Mesendoderm (in vitro differentiated cells): ENCODE data around the gene UBQLN3. TPM values are rescaled to one million over a fixed set of nuclear protein-coding genes. Genes with fewer than 3 reads are reported as not detected.

Source experiments
- DNase-seq: peaks from one replicate; pipeline ENCODE4 v3.0.0; 2013
- H2AK5ac ChIP-seq: 2 replicates; pipeline ENCODE4 v1.6.1; 2013; ENCODE audit warnings: low read length, inconsistent platforms
- H2BK120ac ChIP-seq: 2 replicates; pipeline ENCODE4 v1.6.1; 2013; ENCODE audit warnings: low read depth, mild to moderate bottlenecking, low read length, moderate library complexity, mixed read lengths
- H2BK15ac ChIP-seq: replicated peaks from 2 replicates; pipeline ENCODE4 v1.6.1; 2013; ENCODE audit warnings: low read depth, mild to moderate bottlenecking, moderate library complexity
- H2BK5ac ChIP-seq: 2 replicates; pipeline ENCODE4 v1.6.1; 2013; ENCODE audit warnings: low read length, inconsistent platforms
- H3K18ac ChIP-seq: 2 replicates; pipeline ENCODE4 v1.6.1; 2013; ENCODE audit warnings: mild to moderate bottlenecking, low read length, mixed read lengths
- H3K23ac ChIP-seq: one replicate; pipeline ENCODE4 v1.6.1; 2013; ENCODE audit warnings: low read length
- H3K27ac ChIP-seq: 2 replicates; pipeline ENCODE4 v1.5.1; 2013; ENCODE audit warnings: low read depth, mild to moderate bottlenecking, inconsistent platforms, low read length, moderate library complexity
- H3K27me3 ChIP-seq: 2 replicates; pipeline ENCODE4 v1.6.1; 2013; ENCODE audit warnings: low read length, control low read depth, mild to moderate bottlenecking, inconsistent platforms; ENCODE audit not compliant: insufficient read depth, poor library complexity
- H3K36me3 ChIP-seq: 2 replicates; pipeline ENCODE4 v1.6.1; 2013; ENCODE audit warnings: low read length, inconsistent platforms; ENCODE audit not compliant: control insufficient read depth, insufficient read depth
- H3K4ac ChIP-seq: one replicate; pipeline ENCODE4 v1.6.1; 2013; ENCODE audit warnings: low read depth, mild to moderate bottlenecking, low read length, moderate library complexity
- H3K4me1 ChIP-seq: 2 replicates; pipeline ENCODE4 v1.6.1; 2013; ENCODE audit warnings: low read depth, low read length, inconsistent platforms; ENCODE audit not compliant: control insufficient read depth
- H3K4me2 ChIP-seq: 2 replicates; pipeline ENCODE4 v1.6.1; 2013; ENCODE audit warnings: low read length
- H3K4me3 ChIP-seq: 2 replicates; pipeline ENCODE4 v1.5.1; 2013; ENCODE audit warnings: mild to moderate bottlenecking, low read length
- H3K56ac ChIP-seq: one replicate; pipeline ENCODE4 v1.6.1; 2013; ENCODE audit warnings: low read length
- H3K79me1 ChIP-seq: 2 replicates; pipeline ENCODE4 v1.6.1; 2013; ENCODE audit warnings: low read length, inconsistent platforms
- H3K79me2 ChIP-seq: 2 replicates; pipeline ENCODE4 v1.6.1; 2013; ENCODE audit warnings: mild to moderate bottlenecking, low read length; ENCODE audit not compliant: control insufficient read depth, insufficient read depth
- H3K9ac ChIP-seq: 2 replicates; pipeline ENCODE4 v1.6.1; 2013; ENCODE audit warnings: low read length, inconsistent platforms
- H4K5ac ChIP-seq: one replicate; pipeline ENCODE4 v1.6.1; 2013; ENCODE audit warnings: low read length
- H4K8ac ChIP-seq: one replicate; pipeline ENCODE4 v1.6.1; 2013; ENCODE audit warnings: low read depth, mild to moderate bottlenecking, control low read depth, low read length, moderate library complexity
- WGBS: extraction: QIAGEN DNeasy Blood & Tissue Kit; methylation state at CpG from one replicate; pipeline ENCODE4 v1.1.7; 2013; ENCODE audit warnings: low lambda C conversion rate, missing lambda C conversion rate; ENCODE audit not compliant: insufficient coverage; ENCODE audit errors: extremely low coverage; 5-methylcytosine and 5-hydroxymethylcytosine counted together
- polyA plus RNA-seq, 2 experiments: library from polyadenylated mRNA; stranded (reverse); fragments of 200-250 nt; gene quantifications; one replicate each; pipeline ENCODE4 v1.2.3, GENCODE V29; 2013

Gene UBQLN3
- not detected for polyA plus RNA-seq (2013, experiment 1 of 2)
- not detected for polyA plus RNA-seq (2013, experiment 2 of 2)

- H3K27me3 ChIP-seq: no peaks in the 10 kb centered on the region
- H3K23ac ChIP-seq: no peak within 1 kb of the TSS
- H3K4me2 ChIP-seq: no peak within 1 kb of the TSS
- H3K36me3 ChIP-seq: no peaks in the 10 kb centered on the region
- H3K4me1 ChIP-seq: no peaks in the 10 kb centered on the region
- H2BK5ac ChIP-seq: no peak within 1 kb of the TSS
- no peaks in the 10 kb centered on the region for H3K79me1 ChIP-seq
- no peak within 1 kb of the TSS for H2AK5ac ChIP-seq
- no peak within 1 kb of the TSS for H4K5ac ChIP-seq
- no peak within 1 kb of the TSS for H3K18ac ChIP-seq
- no peak within 1 kb of the TSS for H3K4me3 ChIP-seq
- H3K79me2 ChIP-seq: no peaks in the 10 kb centered on the region
- H3K56ac ChIP-seq: no peak within 1 kb of the TSS
- no peak within 1 kb of the TSS for H3K4ac ChIP-seq
- WGBS: no CpG with 5 or more reads among the region's 4 CpGs
- H4K8ac ChIP-seq: no peak within 1 kb of the TSS
- DNase-seq: no peak
- no peak within 1 kb of the TSS for H3K9ac ChIP-seq
- no peak within 1 kb of the TSS for H2BK15ac ChIP-seq
- no peak within 1 kb of the TSS for H2BK120ac ChIP-seq
- H3K27ac ChIP-seq: no peak within 1 kb of the TSS
These were observed at the start of gene UBQLN3 for GRCh38 chr11:5509803-5510202. Gene UBQLN3, minus strand, starts transcription at chr11:5509957. Its CDS starts 399 bp downstream, at chr11:5509558.

GRCh38 chr11:5557751-5558150 lies 48.0 kb upstream of the UBQLN3 start:
- H3K27me3 ChIP-seq: no peaks in the 10 kb centered on the region
- H3K9ac ChIP-seq: no peak overlapping the region
- no peaks in the 10 kb centered on the region for H3K79me1 ChIP-seq
- H2BK15ac ChIP-seq: no peak overlapping the region
- H3K23ac ChIP-seq: no peak overlapping the region
- no peak overlapping the region for H3K4me3 ChIP-seq
- no peaks in the 10 kb centered on the region for H3K79me2 ChIP-seq
- no CpG with 5 or more reads among the region's 3 CpGs for WGBS
- H3K56ac ChIP-seq: no peak overlapping the region
- no peak overlapping the region for H2BK120ac ChIP-seq
- no peak overlapping the region for H3K4ac ChIP-seq
- no peaks in the 10 kb centered on the region for H3K4me1 ChIP-seq
- no peak for DNase-seq
- H3K27ac ChIP-seq: no peak overlapping the region
- H2BK5ac ChIP-seq: no peak overlapping the region
- H2AK5ac ChIP-seq: no peak overlapping the region
- H3K36me3 ChIP-seq: no peaks in the 10 kb centered on the region
- H4K5ac ChIP-seq: no peak overlapping the region
- H3K18ac ChIP-seq: no peak overlapping the region
- H3K4me2 ChIP-seq: no peak overlapping the region
- H4K8ac ChIP-seq: no peak overlapping the region

- Histone ChIP-seq H3K27ac (no peak overlapping the region), H3K36me3 (no peaks in the 10 kb centered on the region), H3K9ac (no peak overlapping the region), H3K4me1 (no peaks in the 10 kb centered on the region), H2BK15ac (no peak overlapping the region), H4K8ac (no peak overlapping the region), H3K4me3 (no peak overlapping the region), H3K27me3 (no peaks in the 10 kb centered on the region), H4K5ac (no peak overlapping the region), H3K18ac (no peak overlapping the region), H3K4me2 (no peak overlapping the region), H2AK5ac (no peak overlapping the region), H2BK120ac (no peak overlapping the region), H3K79me1 (no peaks in the 10 kb centered on the region), H3K56ac (no peak overlapping the region), H3K79me2 (no peaks in the 10 kb centered on the region), H3K23ac (no peak overlapping the region), H3K4ac (no peak overlapping the region), H2BK5ac (no peak overlapping the region)
- no peak for DNase-seq
- no CpG with 5 or more reads among the region's 3 CpGs for WGBS
These were observed 46.9 kb upstream of the UBQLN3 start for GRCh38 chr11:5556596-5557188.

GRCh38 chr11:5553343-5553742 lies 43.6 kb upstream of the UBQLN3 start:
- Histone ChIP-seq H2BK120ac (no peak overlapping the region), H3K23ac (no peak overlapping the region), H3K36me3 (no peaks in the 10 kb centered on the region), H3K27ac (no peak overlapping the region), H3K9ac (no peak overlapping the region), H3K4me3 (no peak overlapping the region), H4K5ac (no peak overlapping the region), H3K18ac (no peak overlapping the region), H4K8ac (no peak overlapping the region), H2AK5ac (no peak overlapping the region), H3K79me1 (no peaks in the 10 kb centered on the region), H3K4me2 (no peak overlapping the region), H3K56ac (no peak overlapping the region), H3K79me2 (no peaks in the 10 kb centered on the region), H2BK5ac (no peak overlapping the region), H3K4me1 (no peaks in the 10 kb centered on the region), H2BK15ac (no peak overlapping the region), H3K27me3 (no peaks in the 10 kb centered on the region), H3K4ac (no peak overlapping the region)
- no peak for DNase-seq

GRCh38 chr11:5550440-5551095 lies 40.8 kb upstream of the UBQLN3 start:
- Histone ChIP-seq H3K27ac (no peak overlapping the region), H3K9ac (no peak overlapping the region), H2AK5ac (no peak overlapping the region), H3K4me2 (no peak overlapping the region), H4K5ac (no peak overlapping the region), H3K4me3 (no peak overlapping the region), H3K4me1 (no peaks in the 10 kb centered on the region), H2BK120ac (no peak overlapping the region), H3K56ac (no peak overlapping the region), H2BK5ac (no peak overlapping the region), H4K8ac (no peak overlapping the region), H2BK15ac (no peak overlapping the region), H3K79me1 (no peaks in the 10 kb centered on the region), H3K23ac (no peak overlapping the region), H3K27me3 (no peaks in the 10 kb centered on the region), H3K18ac (no peak overlapping the region), H3K4ac (no peak overlapping the region), H3K36me3 (no peaks in the 10 kb centered on the region), H3K79me2 (no peaks in the 10 kb centered on the region)
- DNase-seq: no peak
- no CpG with 5 or more reads among the region's 5 CpGs for WGBS

- no peak within 1 kb of the TSS for H3K23ac ChIP-seq
These were observed 38.7 kb upstream of the UBQLN3 start, which contains the start of gene OR52H1 for GRCh38 chr11:5548440-5548839. Gene OR52H1, minus strand, starts transcription at chr11:5548540. Its CDS starts 3,035 bp downstream, at chr11:5545505.

More at GRCh38 chr11:5548440-5548839, 38.7 kb upstream of the UBQLN3 start, which contains the start of gene OR52H1:
- H3K4me3 ChIP-seq: no peak within 1 kb of the TSS
- no peaks in the 10 kb centered on the region for H3K4me1 ChIP-seq
- H4K8ac ChIP-seq: no peak within 1 kb of the TSS
- no peak within 1 kb of the TSS for H2BK5ac ChIP-seq
- no peak within 1 kb of the TSS for H2AK5ac ChIP-seq
- H3K4ac ChIP-seq: no peak within 1 kb of the TSS
- no peak within 1 kb of the TSS for H3K18ac ChIP-seq
- no peaks in the 10 kb centered on the region for H3K36me3 ChIP-seq
- no peaks in the 10 kb centered on the region for H3K79me2 ChIP-seq
- H3K27me3 ChIP-seq: no peaks in the 10 kb centered on the region
- H2BK15ac ChIP-seq: no peak within 1 kb of the TSS
- no CpG with 5 or more reads among the region's 1 CpG for WGBS
- H3K4me2 ChIP-seq: no peak within 1 kb of the TSS
- no peak within 1 kb of the TSS for H2BK120ac ChIP-seq
- H3K9ac ChIP-seq: no peak within 1 kb of the TSS
- no peak within 1 kb of the TSS for H4K5ac ChIP-seq
- no peak within 1 kb of the TSS for H3K27ac ChIP-seq
- no peaks in the 10 kb centered on the region for H3K79me1 ChIP-seq
- DNase-seq: no peak
- no peak within 1 kb of the TSS for H3K56ac ChIP-seq
